Measurements from ENCODE around the gene DSCAM. TPM values are rescaled to one million over a fixed set of nuclear protein-coding genes. Genes with fewer than 3 reads are reported as not detected.

DSCAM gene
- total and polyA plus RNA-seq, 2 experiments from 2014 or later, result 0.07 TPM; not detected in 1

DNA sequence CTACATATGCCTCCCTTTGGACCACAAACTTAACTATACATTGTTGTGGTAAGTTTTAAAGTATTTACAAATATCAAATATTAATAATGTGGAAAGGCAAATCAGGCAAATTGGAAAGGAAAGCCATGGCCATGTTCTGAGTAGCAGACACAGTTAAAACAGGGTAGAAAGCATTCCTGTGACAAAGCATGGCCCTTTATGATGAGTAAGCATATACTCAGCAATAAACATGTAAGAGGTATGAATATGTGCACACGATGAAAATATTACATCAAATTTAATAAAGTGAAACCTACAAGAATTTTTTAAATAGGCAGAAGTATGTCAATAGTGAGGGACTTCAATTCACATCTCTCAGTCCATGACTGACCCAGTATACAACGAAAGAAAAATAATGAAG, 389.2 kb downstream of the DSCAM start:
- Histone ChIP-seq H3K27ac (ENCODE audit: low read depth) (no peak overlapping the region), H3K79me2 (replicated peaks; ENCODE audit: insufficient read depth) (no peaks in the 10 kb centered on the region), H3K4me1 (ENCODE audit: insufficient read depth) (no peaks in the 10 kb centered on the region), H4K20me1 (replicated peaks; ENCODE audit: insufficient read depth) (no peaks in the 10 kb centered on the region), H3F3A (replicated peaks; ENCODE audit: low read depth) (no peaks in the 10 kb centered on the region), H3K4me2 (no peak overlapping the region), H3K27me3 (ENCODE audit: insufficient read depth) (no peaks in the 10 kb centered on the region), H3K36me3 (ENCODE audit: insufficient read depth) (no peaks in the 10 kb centered on the region), H2AFZ (no peak overlapping the region), H3K4me3 (no peak overlapping the region), H3K9me2 (ENCODE audit: insufficient read depth) (no peaks in the 10 kb centered on the region)
- no peak overlapping the region for H3K4me3 Mint-ChIP-seq
- DNase-seq (ENCODE audit: low spot score) (no peak), ATAC-seq (no peak)
- H3K36me3 Mint-ChIP-seq (ENCODE audit: low read depth), result no peaks in the 10 kb centered on the region; the same call in 2 of the 3 replicates
- peaks cover 75% of the 10 kb centered on the region for H3K9me3 Mint-ChIP-seq
- H3K27ac Mint-ChIP-seq, result no peak overlapping the region
- TF ChIP-seq, protein P1, sequence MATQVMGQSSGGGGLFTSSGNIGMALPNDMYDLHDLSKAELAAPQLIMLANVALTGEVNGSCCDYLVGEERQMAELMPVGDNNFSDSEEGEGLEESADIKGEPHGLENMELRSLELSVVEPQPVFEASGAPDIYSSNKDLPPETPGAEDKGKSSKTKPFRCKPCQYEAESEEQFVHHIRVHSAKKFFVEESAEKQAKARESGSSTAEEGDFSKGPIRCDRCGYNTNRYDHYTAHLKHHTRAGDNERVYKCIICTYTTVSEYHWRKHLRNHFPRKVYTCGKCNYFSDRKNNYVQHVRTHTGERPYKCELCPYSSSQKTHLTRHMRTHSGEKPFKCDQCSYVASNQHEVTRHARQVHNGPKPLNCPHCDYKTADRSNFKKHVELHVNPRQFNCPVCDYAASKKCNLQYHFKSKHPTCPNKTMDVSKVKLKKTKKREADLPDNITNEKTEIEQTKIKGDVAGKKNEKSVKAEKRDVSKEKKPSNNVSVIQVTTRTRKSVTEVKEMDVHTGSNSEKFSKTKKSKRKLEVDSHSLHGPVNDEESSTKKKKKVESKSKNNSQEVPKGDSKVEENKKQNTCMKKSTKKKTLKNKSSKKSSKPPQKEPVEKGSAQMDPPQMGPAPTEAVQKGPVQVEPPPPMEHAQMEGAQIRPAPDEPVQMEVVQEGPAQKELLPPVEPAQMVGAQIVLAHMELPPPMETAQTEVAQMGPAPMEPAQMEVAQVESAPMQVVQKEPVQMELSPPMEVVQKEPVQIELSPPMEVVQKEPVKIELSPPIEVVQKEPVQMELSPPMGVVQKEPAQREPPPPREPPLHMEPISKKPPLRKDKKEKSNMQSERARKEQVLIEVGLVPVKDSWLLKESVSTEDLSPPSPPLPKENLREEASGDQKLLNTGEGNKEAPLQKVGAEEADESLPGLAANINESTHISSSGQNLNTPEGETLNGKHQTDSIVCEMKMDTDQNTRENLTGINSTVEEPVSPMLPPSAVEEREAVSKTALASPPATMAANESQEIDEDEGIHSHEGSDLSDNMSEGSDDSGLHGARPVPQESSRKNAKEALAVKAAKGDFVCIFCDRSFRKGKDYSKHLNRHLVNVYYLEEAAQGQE (IDR thresholded peaks at IDR 0.05; ENCODE audit: unreplicated experiment), result no peak
- TF ChIP-seq, protein P2, sequence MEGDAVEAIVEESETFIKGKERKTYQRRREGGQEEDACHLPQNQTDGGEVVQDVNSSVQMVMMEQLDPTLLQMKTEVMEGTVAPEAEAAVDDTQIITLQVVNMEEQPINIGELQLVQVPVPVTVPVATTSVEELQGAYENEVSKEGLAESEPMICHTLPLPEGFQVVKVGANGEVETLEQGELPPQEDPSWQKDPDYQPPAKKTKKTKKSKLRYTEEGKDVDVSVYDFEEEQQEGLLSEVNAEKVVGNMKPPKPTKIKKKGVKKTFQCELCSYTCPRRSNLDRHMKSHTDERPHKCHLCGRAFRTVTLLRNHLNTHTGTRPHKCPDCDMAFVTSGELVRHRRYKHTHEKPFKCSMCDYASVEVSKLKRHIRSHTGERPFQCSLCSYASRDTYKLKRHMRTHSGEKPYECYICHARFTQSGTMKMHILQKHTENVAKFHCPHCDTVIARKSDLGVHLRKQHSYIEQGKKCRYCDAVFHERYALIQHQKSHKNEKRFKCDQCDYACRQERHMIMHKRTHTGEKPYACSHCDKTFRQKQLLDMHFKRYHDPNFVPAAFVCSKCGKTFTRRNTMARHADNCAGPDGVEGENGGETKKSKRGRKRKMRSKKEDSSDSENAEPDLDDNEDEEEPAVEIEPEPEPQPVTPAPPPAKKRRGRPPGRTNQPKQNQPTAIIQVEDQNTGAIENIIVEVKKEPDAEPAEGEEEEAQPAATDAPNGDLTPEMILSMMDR (conservative IDR thresholded peaks at IDR 0.05; ENCODE audit: low read depth in 2 of 2), result no peak
- TF ChIP-seq, protein P3, sequence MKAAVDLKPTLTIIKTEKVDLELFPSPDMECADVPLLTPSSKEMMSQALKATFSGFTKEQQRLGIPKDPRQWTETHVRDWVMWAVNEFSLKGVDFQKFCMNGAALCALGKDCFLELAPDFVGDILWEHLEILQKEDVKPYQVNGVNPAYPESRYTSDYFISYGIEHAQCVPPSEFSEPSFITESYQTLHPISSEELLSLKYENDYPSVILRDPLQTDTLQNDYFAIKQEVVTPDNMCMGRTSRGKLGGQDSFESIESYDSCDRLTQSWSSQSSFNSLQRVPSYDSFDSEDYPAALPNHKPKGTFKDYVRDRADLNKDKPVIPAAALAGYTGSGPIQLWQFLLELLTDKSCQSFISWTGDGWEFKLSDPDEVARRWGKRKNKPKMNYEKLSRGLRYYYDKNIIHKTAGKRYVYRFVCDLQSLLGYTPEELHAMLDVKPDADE (IDR thresholded peaks at IDR 0.05), result no peak
- TF ChIP-seq EZH2 (IDR thresholded peaks at IDR 0.05; ENCODE audit: low read depth, unreplicated experiment) (no peak), EZH2phosphoT487 (IDR thresholded peaks at IDR 0.05; ENCODE audit: unreplicated experiment) (no peak), NANOG (IDR thresholded peaks at IDR 0.05; ENCODE audit: borderline replicate concordance) (no peak), JUNB (IDR thresholded peaks at IDR 0.05; ENCODE audit: unreplicated experiment) (no peak), ZNF331 (CRISPR knock-in tag; IDR thresholded peaks at IDR 0.05; ENCODE audit: low read depth) (no peak), CREB1 (CRISPR knock-in tag; IDR thresholded peaks at IDR 0.05; ENCODE audit: low read depth) (no peak), STAT1 (IDR thresholded peaks at IDR 0.05; ENCODE audit: unreplicated experiment) (no peak), POLR2AphosphoS5 (IDR thresholded peaks at IDR 0.05; ENCODE audit: low read depth) (no peak), ZNF114 (CRISPR knock-in tag; IDR thresholded peaks at IDR 0.05) (no peak)
- TF ChIP-seq, protein P4, sequence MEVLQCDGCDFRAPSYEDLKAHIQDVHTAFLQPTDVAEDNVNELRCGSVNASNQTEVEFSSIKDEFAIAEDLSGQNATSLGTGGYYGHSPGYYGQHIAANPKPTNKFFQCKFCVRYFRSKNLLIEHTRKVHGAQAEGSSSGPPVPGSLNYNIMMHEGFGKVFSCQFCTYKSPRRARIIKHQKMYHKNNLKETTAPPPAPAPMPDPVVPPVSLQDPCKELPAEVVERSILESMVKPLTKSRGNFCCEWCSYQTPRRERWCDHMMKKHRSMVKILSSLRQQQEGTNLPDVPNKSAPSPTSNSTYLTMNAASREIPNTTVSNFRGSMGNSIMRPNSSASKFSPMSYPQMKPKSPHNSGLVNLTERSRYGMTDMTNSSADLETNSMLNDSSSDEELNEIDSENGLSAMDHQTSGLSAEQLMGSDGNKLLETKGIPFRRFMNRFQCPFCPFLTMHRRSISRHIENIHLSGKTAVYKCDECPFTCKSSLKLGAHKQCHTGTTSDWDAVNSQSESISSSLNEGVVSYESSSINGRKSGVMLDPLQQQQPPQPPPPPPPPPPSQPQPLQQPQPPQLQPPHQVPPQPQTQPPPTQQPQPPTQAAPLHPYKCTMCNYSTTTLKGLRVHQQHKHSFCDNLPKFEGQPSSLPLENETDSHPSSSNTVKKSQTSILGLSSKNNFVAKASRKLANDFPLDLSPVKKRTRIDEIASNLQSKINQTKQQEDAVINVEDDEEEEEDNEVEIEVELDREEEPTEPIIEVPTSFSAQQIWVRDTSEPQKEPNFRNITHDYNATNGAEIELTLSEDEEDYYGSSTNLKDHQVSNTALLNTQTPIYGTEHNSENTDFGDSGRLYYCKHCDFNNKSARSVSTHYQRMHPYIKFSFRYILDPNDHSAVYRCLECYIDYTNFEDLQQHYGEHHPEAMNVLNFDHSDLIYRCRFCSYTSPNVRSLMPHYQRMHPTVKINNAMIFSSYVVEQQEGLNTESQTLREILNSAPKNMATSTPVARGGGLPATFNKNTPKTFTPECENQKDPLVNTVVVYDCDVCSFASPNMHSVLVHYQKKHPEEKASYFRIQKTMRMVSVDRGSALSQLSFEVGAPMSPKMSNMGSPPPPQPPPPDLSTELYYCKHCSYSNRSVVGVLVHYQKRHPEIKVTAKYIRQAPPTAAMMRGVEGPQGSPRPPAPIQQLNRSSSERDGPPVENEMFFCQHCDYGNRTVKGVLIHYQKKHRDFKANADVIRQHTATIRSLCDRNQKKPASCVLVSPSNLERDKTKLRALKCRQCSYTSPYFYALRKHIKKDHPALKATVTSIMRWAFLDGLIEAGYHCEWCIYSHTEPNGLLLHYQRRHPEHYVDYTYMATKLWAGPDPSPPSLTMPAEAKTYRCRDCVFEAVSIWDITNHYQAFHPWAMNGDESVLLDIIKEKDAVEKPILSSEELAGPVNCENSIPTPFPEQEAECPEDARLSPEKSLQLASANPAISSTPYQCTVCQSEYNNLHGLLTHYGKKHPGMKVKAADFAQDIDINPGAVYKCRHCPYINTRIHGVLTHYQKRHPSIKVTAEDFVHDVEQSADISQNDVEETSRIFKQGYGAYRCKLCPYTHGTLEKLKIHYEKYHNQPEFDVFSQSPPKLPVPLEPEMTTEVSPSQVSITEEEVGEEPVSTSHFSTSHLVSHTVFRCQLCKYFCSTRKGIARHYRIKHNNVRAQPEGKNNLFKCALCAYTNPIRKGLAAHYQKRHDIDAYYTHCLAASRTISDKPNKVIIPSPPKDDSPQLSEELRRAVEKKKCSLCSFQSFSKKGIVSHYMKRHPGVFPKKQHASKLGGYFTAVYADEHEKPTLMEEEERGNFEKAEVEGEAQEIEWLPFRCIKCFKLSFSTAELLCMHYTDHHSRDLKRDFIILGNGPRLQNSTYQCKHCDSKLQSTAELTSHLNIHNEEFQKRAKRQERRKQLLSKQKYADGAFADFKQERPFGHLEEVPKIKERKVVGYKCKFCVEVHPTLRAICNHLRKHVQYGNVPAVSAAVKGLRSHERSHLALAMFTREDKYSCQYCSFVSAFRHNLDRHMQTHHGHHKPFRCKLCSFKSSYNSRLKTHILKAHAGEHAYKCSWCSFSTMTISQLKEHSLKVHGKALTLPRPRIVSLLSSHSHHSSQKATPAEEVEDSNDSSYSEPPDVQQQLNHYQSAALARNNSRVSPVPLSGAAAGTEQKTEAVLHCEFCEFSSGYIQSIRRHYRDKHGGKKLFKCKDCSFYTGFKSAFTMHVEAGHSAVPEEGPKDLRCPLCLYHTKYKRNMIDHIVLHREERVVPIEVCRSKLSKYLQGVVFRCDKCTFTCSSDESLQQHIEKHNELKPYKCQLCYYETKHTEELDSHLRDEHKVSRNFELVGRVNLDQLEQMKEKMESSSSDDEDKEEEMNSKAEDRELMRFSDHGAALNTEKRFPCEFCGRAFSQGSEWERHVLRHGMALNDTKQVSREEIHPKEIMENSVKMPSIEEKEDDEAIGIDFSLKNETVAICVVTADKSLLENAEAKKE (CRISPR knock-in tag; IDR thresholded peaks at IDR 0.05), result no peak
- H3K27me3 Mint-ChIP-seq (ENCODE audit: insufficient read depth, low read depth, poor library complexity), result no peaks in the 10 kb centered on the region
- H3K4me1 Mint-ChIP-seq, result no peaks in the 10 kb centered on the region

All from GM23338 (cell line).